Esophagus squamous epithelium (tissue), 5 donors: ENCODE data around the gene ACTR1B. TPM values are rescaled to one million over a fixed set of nuclear protein-coding genes. Genes with fewer than 3 reads are reported as not detected.
"Not testable (repeated sequence)": the region's sequence is repeated elsewhere in the genome, so short reads cannot be mapped to it uniquely, and the experiment has no call there.

Experiments
- DNase-seq: peaks from one replicate; lab custom pipeline; 2025; lab: John Stamatoyannopoulos, UW
- H3K27ac ChIP-seq, 4 donors: fragments of 200-600 bp; sonication (generic); one replicate each; pipeline ENCODE4 v1.5.1; 2016 to 2019; ENCODE audit warnings: mild to moderate bottlenecking in 1 of 4
- H3K27me3 ChIP-seq, 4 donors: fragments of 200-600 bp; sonication (generic); 1 replicate in 3 of 4; 2 replicates in 1 of 4; pipeline versions ENCODE4 v1.5.1 to v1.6.0; 2017 to 2021; ENCODE audit warnings: antibody characterized with exemption in 1 of 4
- H3K36me3 ChIP-seq, 3 donors: fragments of 200-600 bp; sonication (generic); one replicate each; pipeline ENCODE4 v1.5.1; 2016 to 2019
- H3K4me1 ChIP-seq, 3 donors: fragments of 200-600 bp; sonication (generic); one replicate each; pipeline ENCODE4 v1.5.1; 2017 to 2019
- H3K4me3 ChIP-seq, 4 donors: fragments of 200-600 bp; sonication (generic); 1 replicate in 3 of 4; 2 replicates in 1 of 4; pipeline ENCODE4 v1.5.1; 2016 to 2019; ENCODE audit warnings: mild to moderate bottlenecking in 2 of 4, moderate library complexity in 1 of 4
- H3K9me3 ChIP-seq, 3 donors: fragments of 200-600 bp; sonication (generic); one replicate each; pipeline ENCODE4 v1.5.1; 2016 to 2019
- CTCF ChIP-seq, 6 experiments: fragments of 450-650 bp in 4 of 6; fragments of 200-600 bp in 2 of 6; sonication (generic) in 2 of 6; IDR thresholded peaks; one replicate each; pipeline ENCODE4 v1.5.1; 2016 to 2019; ENCODE audit warnings: antibody characterized with exemption in 6 of 6, mild to moderate bottlenecking in 4 of 6, moderate library complexity in 4 of 6
- POLR2A ChIP-seq, 4 donors: fragments of 450-650 bp; IDR thresholded peaks; one replicate each; pipeline ENCODE4 v1.6.1; 2017; ENCODE audit warnings: antibody characterized with exemption in 4 of 4, mild to moderate bottlenecking in 4 of 4, moderate library complexity in 3 of 4
- WGBS, 2 donors: methylation state at CpG; one replicate each; pipeline ENCODE4 v1.1.5; 2018; 5-methylcytosine and 5-hydroxymethylcytosine counted together
- intact Hi-C: fragments of 100-400 bp; cut with DNase I; formaldehyde crosslinking; loops from one replicate; pipeline ENCODE4 v1.15.0; 2022
- small RNA-seq, 4 donors: library from RNA; depleted of rRNA; stranded (forward); fragments of <200 nt; gene quantifications; one replicate each; pipeline ENCODE3, GENCODE V24; 2016
- total RNA-seq, 4 donors: library from RNA; depleted of rRNA; stranded (reverse); fragments of >200 nt; gene quantifications; one replicate each; pipeline ENCODE4 v1.1.0, GENCODE V29; 2016
- donor health status: DM: yes; HTN: yes; CAD: no.

The ACTR1B gene
- total RNA-seq, 4 donors from 2014 or later: 29.3 to 57.8 (median 47.5) TPM

GRCh38 chr2:97617911-97618310, 45.9 kb downstream of the ACTR1B start:
- TF ChIP-seq CTCF (IDR thresholded peaks at IDR 0.05) (no peak), POLR2A (IDR thresholded peaks at IDR 0.05) (no peak)
- intact Hi-C loops: no loop called here
- H3K36me3 ChIP-seq: no peaks in the 10 kb centered on the region
- H3K27ac ChIP-seq: no peak overlapping the region
- no peaks in the 10 kb centered on the region for H3K27me3 ChIP-seq
- no peaks in the 10 kb centered on the region for H3K4me1 ChIP-seq
- WGBS, 2 donors: 100% methylated on average over 1 of the region's 6 CpGs; no CpG with 5 or more reads in 1 of the 2 donors
- DNase-seq: no peak
- H3K4me3 ChIP-seq: no peak overlapping the region
- H3K9me3 ChIP-seq: no peaks in the 10 kb centered on the region

- no CpG with 5 or more reads among the region's 8 CpGs for WGBS, 2 donors
- H3K9me3 ChIP-seq, H3K27ac ChIP-seq, H3K27me3 ChIP-seq, H3K36me3 ChIP-seq, DNase-seq, H3K4me3 ChIP-seq, H3K4me1 ChIP-seq, intact Hi-C loops: not testable (repeated sequence)
Measured at GRCh38 chr2:97615746-97616145, 48.1 kb downstream of the ACTR1B start.

GRCh38 chr2:97611895-97612294, 51.9 kb downstream of the ACTR1B start:
- H3K4me1 ChIP-seq, H3K9me3 ChIP-seq, intact Hi-C loops, H3K27me3 ChIP-seq, H3K36me3 ChIP-seq, H3K27ac ChIP-seq, H3K4me3 ChIP-seq, DNase-seq: not testable (repeated sequence)
- WGBS, 2 donors: no CpG with 5 or more reads among the region's 7 CpGs

- H3K36me3 ChIP-seq, H3K27ac ChIP-seq, H3K27me3 ChIP-seq, DNase-seq, H3K9me3 ChIP-seq, H3K4me3 ChIP-seq, H3K4me1 ChIP-seq, intact Hi-C loops: not testable (repeated sequence)
- WGBS, 2 donors: 87 to 93% methylated on average over 2 of the region's 4 CpGs
Measured at GRCh38 chr2:97608745-97609144, 55.1 kb downstream of the ACTR1B start.

Small RNA genes within 50 kb of the gene (small RNA-seq; reads per million reads assigned to genes)
- gene RNU4-8P: 0 reads per million in 4 donors

Other genes with a start within 250 kb of the ACTR1B start
- gene ANKRD36B, start 74.2 kb downstream of the ACTR1B start, total RNA-seq: 10 to 100 TPM in 2 of 4 donors, 1 to 10 TPM in 2; 6.3 to 29.6 (median 9.2) TPM
- gene COX5B, start 18.0 kb downstream of the ACTR1B start, total RNA-seq: 100 to 1,000 TPM; 350 to 487 (median 415) TPM
- gene C2orf92, start 5.7 kb upstream of the ACTR1B start, total RNA-seq: 10 to 100 TPM in 1 of 4 donors, 1 to 10 TPM in 2, not detected in 1; 2.5 to 12.8 (median 2.5) TPM
- gene ZAP70, start 49.5 kb upstream of the ACTR1B start, total RNA-seq: 1 to 10 TPM; 2.2 to 7.8 (median 3.3) TPM